GM21576 (cell line): ENCODE data around the gene TJP2.
A peak's percentile ranks its signal among the peaks of the same experiment; 100 is the strongest.

Experiments
- ATAC-seq: cut with Tn5 transposase; IDR thresholded peaks from one replicate; pipeline ENCODE4 v1.9.1; 2021; ENCODE audit warnings: mild to moderate bottlenecking, moderate library complexity; ENCODE audit not compliant: unreplicated experiment

The TJP2 gene

DNA sequence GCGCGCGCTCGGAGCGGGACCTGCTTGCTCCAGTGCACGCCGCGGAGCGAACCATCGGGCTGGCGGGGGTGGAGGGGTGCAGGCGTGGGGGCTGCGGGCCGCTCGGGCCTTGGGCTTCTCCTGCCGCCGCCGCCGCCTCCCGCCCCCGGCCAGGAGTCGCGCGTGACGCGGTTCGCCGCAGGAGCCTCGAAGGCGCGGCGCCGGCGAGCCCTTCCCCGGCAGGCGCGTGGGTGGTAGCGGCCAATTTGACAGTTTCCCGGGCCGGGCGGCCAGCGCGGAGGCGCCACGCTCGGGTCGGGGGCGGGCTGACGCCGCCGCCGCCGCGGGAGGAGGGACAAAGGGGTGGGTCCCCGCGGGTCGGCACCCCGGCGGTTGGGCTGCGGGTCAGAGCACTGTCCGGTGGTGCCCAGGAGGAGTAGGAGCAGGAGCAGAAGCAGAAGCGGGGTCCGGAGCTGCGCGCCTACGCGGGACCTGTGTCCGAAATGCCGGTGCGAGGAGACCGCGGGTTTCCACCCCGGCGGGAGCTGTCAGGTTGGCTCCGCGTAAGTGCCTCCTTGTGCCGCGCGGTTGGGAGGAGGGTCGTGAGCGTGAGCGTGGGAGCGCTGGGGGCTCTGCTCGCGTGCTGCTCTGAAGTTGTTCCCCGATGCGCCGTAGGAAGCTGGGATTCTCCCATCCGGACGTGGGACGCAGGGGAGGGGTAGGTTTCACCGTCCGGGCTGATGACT is at the start of gene TJP2:
TJP2 (plus strand) TSS at position 387 of the 725 bp plus-strand sequence; CDS start at position 483, 96 bp downstream.
- peak; percentile 36 for ATAC-seq

DNA sequence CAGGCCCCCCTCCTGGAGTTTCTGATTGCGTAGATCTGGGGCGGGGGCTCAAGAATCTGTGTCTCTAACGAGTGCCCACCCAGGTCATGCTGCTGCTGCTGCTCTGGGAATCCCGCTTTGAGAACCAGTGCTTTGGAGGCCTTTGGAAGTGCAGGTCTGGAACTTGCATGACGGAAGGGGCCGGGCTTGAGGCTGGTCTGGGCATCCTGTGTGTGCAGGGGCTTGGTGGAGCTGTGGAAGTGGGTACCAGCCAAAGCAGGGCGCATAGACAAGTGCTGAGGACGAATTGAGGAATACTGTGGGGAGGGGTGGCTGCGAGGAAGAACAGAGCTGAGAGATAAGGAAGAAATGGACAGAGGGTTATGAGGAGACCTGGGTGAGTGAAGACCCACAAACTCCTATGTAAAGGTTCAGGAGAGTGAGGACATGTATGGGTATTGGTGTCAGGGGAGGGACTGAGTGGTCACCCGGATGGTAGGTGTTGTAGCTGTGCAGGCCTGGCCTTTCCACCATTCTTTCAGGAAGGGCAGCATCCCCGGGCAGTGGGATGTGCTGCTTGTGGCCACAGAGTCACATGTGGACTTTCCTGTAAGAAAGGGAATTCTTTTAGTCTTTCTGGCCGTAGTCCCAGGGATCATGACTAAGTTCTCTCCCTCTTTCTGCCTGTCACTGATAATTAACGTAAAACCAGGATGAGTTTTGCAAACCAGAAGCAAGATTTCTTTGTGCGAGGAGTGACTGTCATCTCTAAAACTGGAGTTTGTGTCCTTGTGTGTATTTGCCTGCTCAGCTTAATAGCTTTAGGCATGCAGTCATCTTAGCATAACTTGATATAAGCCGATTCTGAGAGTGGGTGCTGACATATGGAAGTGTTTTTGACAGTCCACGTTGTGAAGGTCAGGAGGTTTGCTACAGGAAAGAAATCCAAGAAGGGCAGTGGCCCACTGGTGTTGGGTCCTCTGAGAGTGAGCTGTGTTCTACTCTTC is 43.3 kb upstream of the TJP2 start:
- no peak for ATAC-seq

DNA sequence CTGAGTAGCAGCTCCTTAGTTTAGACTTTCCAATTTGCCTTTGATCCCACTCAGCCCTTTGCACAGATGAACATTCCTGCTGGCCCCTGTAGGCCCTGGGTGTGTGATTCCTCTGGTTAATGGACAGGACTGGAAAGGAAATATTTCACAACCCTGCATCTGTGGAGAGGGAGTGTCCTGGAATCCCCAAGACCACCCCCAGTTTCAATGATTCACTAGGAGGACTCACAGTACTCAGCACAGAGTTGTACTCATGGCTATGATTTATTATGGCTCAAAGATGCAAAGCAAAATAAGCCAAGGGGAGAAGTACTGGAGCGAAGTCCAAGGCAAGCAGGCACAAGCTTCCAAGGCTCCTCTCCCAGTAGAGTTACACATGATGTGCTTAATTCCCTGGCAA is 42.4 kb upstream of the TJP2 start:
- no peak for ATAC-seq

DNA sequence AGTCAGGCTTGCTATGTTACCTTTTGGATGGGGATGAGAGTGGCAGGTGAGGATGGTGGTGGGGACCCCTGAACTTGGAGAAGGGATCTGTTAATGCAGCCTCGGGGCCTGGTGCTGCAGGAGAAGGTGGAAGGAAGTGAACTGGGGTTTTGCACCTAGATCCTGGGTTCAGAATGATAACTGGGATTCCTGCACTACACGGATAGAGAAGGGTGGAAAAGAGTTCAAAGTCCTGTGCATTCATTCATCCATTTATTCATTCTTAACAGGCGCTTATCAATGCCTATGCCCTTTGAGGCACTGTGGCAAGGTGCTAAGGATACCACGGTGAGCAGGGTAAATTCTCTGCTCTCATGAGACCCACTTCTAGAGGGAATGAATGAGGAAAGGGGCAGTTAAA is 41.7 kb upstream of the TJP2 start:
- ATAC-seq = no peak

DNA sequence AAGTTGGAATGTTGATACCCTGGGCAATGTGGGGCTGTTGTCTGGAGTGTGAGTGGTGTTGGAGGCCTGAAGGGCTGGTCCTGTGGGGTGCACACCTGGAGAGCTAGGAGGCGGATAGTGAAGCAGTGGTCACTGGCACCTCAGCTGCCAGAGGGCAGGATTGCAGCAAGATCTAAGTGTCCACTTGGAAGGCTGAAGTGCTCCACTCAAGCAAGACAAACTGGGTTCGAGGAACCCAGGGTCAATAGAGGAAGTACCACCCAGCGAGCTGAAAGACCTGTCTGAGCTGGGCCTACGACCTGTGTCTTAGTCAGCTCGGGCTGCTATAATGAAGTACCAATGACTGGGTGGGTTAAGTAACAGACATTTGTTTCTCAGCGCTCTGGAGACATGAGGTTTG is 39.7 kb upstream of the TJP2 start:
- ATAC-seq = no peak

DNA sequence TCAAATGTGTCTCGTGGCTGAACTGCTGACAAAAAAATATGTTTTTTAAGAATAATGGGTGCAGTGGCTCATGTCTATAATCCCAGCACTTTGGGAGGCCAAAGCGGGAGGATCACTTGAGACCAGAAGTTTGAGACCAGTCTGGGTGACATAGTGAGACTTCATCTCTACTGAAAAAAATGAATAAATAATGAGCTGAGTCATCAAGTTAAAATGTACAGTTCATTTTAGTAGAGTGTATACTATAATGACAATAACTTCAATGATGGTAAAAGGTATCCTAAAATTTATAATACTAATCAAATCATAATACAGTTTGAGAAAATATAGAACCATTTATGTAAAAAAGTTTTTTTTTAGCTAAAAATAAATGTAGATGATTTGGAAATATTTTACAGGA is 37.9 kb upstream of the TJP2 start:
- ATAC-seq = no peak

DNA sequence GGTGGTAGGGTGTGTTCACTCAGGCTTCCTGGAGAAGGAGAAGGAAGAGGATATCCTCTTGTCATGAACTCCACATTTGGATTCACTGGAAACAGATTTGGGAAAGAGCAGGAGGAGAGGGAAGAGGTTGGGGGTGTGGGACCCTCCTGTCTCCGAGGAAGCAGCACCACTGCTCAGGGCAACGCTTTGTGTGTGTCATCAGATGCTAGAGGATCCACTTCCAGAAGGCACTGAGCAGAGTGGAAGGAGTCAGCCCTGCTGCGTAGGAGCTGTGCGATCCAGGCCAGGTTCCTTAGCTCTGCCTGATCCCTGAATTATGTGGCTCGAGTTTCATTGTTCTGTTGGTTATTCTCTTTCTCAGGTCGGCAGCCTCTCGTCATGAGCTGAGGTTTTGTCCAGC is 37.3 kb upstream of the TJP2 start:
- ATAC-seq = no peak

DNA sequence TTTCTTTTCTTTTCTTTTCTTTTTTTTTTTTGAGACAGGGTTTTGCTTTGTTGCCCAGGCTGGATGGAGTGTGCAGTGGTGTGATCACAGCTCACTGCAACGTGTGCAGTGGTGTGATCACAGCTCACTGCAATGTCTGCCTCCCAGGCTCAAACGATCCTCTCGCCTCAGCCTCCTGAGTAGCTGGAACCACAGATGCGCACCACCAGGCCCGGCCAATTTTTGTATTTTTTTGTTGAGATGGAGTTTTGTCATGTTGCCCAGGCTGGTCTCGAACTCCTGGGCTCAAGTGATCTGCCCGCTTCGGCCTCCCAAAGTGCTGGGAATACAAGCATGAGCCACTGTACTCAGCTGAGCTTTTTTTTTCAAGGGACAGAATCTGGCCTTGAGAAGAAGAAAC is 36.8 kb upstream of the TJP2 start:
- no peak for ATAC-seq

DNA sequence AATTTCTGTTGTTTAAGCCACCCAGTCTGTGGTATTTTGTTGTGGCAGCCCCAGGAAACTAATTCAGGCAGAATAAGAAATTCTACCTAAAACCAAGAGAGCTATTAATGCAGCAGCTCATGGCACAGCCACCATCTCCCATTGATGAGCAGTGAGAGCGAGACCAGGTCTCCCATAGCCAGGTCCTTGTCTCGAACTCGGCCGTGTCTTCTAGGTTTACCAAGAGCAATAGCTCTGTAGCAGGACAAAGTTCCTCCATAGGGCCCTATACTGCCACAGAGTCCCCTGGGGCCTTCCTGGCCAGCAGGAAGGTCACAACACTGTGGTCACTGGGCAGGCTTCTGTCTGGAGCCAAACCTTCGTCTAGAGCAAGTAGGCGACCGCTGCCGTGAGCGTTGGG is 34.5 kb upstream of the TJP2 start:
- no peak for ATAC-seq

DNA sequence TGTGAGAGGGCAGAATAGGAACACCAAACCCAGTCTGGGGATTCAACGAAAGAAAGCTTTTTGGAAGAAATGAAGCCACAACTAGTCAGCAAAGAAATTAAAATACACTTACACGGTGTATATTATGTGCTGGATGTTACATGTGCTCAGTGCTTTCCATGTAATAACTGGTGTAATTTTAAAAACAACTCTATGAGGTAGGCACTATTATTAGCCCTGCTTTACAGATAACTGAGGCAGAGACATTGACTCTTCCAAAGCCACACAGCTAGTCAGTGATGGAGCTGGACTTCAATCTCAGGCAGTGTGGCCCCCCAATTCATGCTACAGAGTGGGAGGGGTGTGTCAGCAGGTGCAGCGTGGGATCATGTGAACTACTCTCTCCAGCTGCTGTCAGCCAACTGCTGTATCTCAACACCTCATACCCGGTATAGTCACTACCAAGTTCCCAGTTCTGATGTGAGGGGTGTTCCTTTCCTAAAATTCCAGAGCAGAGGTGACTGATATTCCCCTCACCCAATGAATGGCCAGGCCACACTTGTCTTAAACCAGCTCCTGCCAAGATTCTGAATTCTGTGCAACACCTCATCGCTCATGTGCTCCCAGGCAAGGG is 33.8 kb upstream of the TJP2 start:
- ATAC-seq = no peak

DNA sequence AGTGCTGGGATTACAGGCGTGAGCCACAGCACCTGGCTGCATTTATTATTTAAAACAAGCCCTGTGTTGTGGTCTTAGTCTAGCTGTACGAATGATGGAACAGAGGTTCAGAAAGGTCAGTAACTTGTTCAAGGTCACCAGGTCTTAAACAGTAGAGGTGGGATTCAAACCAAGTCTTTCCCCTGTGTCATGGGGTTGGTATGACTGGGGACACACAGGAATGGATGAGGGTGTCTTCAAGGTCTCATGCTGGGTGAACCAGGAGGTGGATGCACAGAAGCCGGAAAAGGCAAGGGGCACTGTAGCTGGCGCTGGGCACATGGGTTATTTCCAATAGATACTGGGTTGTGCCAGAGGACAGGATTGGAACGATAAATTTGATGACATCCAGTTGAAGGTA is 32.2 kb upstream of the TJP2 start:
- ATAC-seq = no peak

DNA sequence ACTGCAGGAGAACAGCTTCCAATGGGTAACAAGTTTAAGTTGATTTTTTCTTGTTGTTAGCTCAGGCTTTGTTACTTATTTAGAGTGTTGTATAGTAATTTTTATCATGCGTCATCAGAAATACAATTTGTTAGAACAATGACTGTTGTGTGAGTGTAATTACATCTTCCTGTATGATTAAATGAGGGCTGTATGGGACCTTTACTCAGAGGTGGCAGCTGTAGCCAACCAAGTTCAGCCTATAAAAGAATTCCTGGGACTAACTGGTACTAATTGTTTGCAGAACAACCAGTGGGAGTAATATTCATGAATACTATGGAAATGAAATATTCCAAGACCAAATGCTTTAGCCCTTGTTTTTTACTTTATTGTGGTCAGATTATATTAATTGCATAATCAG is 30.8 kb upstream of the TJP2 start:
- no peak for ATAC-seq

DNA sequence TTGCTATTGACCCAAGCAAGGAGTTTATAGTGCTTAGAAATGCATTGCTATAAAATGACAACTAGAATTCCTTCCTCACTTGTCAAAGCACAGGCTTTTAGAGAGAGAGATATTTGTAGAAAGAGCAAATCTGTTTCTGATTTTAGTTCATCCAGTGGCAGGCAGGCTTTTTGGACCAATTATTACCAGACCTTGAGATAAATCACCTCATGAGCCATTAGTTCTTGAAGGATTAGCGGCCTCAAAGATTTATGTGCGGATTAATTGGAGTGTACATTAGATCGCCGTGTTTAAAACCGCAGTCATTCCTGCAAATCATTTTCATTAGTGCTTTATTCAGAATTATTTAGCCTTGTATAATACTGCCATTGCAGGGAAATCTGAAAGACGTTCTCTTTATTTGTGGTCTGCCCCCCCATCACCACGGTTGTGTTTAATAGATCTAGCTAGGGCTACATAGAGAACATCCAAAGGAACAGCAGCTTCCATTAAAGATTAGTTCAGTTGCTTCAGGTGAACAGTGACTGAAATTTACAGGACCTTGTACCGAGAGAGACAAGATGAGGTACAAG is 28.8 kb upstream of the TJP2 start:
- ATAC-seq = no peak

DNA sequence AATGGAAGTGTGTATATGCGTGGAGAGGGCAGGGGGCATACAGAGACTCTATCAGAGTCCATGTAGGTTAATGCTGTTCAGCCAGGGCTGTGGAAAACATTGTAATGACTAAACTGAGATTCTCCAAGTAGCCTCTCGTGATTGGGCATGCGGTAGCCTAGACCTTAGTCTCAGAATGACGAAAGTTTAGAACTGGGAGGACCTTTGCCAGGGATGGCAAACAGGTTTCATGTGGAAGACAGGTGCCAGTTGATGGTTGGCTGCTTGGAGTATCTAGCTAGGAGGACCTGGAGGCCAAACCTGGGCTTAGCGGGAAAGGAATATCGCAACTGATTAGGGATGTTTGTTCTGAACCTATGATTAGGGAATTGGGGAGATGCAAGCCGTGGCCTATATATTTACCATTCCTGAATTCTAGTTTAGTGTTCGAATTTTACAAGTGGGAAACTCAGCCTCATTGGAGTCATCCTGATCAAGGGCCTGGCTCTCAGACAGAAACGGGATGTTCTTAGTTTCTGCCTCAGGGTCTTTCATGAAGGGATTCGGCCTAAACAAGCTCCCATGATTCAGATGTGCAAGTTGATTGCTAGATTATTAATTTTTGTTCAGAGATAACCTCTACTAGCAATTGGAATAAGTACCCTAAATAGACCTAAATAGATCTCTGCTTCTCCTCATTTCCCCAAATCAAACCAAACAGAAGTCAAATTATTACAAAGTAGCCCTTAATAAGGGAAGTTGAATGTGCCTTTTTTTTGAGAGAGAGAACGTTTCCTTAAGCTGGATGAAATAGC is 26.8 kb upstream of the TJP2 start:
- ATAC-seq = no peak

DNA sequence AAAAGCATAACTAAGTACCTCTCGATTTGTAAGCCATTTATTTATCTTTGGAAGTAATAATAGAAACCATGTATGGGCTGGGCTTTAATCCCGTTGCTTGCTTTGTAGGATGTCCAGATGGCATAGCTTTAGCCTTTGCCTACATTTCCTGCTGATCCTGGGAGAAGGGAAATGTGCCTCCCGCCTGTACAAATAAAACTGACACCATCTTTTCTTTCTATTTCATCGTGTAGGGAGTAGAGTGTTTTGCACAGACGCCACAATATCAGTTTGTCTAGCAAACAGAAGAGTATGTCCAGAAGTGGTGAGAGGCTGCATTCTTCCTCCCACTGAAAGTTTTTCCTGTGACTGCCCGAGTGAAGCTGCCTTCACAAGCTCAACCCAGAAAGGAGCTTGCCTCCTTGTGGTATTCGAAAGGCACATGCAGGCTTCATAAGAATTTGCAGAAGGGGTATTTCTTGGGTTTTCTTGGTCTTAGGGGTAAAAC is 24.7 kb upstream of the TJP2 start:
- ATAC-seq = no peak

DNA sequence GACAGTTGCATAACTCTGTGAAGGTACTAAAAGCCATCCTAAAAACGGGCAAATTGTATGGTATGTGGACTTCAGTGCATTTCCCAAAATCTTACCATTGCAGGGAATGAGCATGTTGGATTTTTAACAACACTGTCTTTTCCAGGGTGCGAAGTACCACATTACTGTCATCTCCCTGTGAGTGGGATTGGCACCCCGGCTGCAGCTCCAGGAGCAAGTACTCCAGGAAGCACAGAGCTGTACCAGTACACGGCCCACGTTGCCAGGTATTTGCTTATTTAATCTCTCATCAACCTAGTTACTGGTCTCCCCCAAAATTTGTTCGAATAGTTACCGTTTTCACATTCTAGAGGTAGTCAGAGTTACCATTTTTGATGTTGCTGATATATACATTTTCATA is 22.6 kb upstream of the TJP2 start:
- no peak for ATAC-seq

DNA sequence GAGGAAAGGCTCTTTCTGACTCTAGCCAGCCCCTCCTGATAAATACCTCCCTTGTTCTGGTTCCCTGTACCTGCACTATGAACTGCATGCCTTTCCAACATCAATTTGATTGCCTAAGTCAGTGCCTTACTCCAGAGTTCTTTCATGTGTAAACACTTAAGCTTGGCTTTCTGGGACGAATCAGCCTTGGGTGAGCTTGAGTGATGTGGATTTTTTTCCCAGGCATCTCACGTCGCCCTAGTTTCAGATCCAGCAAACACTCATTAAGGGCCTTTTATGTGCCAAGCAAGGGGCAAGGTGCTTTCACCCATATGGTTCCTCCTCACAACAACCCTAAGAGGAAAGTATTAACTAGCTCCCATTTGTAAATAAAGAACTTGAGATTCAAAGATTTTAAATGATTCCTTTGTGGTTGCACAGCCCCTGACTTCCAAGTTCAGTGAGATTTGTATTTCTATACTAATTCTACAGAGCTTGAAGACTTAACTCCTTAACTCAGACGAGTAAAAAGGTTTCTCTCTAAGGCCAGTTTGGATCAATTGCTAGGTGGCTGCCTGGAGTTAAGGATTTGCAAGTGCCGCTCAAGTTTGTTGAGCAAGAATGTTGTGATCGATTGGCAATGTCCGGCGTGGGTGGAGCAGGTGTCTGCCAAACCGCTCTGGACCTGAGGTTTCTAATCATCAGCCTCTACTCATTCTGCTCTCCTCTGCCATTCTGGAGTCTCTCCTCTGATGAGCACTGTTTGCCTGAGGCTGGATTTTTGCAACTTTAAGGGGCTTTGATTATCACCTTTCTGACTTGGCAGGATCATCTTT is 20.2 kb upstream of the TJP2 start:
- ATAC-seq = no peak

DNA sequence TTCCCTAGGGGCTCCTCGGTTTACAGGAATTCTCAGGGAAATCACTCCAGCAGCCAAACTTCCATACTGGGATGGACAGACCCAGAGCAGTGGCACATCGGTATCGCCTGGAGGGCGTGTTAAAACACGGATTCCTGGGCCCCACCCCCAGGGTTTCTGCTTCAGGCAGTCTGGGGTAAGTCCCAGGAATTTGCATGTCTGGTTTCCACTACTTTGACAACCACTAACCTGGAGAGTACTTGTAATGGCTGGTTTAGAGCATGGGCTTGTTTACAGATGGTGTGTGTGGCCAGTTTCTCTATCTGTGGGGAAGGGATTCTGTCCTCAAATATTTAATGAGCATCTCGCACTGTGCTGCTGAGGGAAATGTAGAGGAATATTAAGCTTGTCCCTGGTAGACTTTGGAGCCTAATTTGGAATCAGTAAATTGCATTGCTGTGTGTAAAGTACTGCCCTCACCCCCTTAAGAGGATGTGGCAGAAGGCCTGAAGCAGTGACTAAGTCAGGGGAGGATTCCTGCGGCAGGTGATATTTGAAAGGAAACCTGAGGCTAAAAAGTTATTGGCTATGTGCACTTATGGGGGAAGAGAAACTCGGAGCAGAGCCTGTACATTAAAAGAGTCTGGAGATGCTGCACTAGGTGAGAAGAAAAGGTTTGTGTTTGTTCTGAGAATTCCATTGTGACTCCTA is 18.6 kb upstream of the TJP2 start:
- peak; percentile 97 for ATAC-seq
